ENCODE results near the gene MT1B.

- no peak for TF ChIP-seq EZH2 (IDR thresholded peaks at IDR 0.05; ENCODE audit: borderline replicate concordance, insufficient read depth, low read length, poor library complexity, severe bottlenecking)
- TF ChIP-seq CTCF (IDR thresholded peaks at IDR 0.05; ENCODE audit: poor library complexity, severe bottlenecking): no peak
- TF ChIP-seq EP300 (conservative IDR thresholded peaks at IDR 0.05; ENCODE audit: poor library complexity, severe bottlenecking): no peak
- no peak for TF ChIP-seq SMC3 (conservative IDR thresholded peaks at IDR 0.05; ENCODE audit: poor library complexity)
- TF ChIP-seq POLR2AphosphoS5 (IDR thresholded peaks at IDR 0.05): no peak
- TF ChIP-seq, protein P1, sequence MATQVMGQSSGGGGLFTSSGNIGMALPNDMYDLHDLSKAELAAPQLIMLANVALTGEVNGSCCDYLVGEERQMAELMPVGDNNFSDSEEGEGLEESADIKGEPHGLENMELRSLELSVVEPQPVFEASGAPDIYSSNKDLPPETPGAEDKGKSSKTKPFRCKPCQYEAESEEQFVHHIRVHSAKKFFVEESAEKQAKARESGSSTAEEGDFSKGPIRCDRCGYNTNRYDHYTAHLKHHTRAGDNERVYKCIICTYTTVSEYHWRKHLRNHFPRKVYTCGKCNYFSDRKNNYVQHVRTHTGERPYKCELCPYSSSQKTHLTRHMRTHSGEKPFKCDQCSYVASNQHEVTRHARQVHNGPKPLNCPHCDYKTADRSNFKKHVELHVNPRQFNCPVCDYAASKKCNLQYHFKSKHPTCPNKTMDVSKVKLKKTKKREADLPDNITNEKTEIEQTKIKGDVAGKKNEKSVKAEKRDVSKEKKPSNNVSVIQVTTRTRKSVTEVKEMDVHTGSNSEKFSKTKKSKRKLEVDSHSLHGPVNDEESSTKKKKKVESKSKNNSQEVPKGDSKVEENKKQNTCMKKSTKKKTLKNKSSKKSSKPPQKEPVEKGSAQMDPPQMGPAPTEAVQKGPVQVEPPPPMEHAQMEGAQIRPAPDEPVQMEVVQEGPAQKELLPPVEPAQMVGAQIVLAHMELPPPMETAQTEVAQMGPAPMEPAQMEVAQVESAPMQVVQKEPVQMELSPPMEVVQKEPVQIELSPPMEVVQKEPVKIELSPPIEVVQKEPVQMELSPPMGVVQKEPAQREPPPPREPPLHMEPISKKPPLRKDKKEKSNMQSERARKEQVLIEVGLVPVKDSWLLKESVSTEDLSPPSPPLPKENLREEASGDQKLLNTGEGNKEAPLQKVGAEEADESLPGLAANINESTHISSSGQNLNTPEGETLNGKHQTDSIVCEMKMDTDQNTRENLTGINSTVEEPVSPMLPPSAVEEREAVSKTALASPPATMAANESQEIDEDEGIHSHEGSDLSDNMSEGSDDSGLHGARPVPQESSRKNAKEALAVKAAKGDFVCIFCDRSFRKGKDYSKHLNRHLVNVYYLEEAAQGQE (IDR thresholded peaks at IDR 0.05; ENCODE audit: borderline replicate concordance): no peak
- no peak for TF ChIP-seq MXI1 (conservative IDR thresholded peaks at IDR 0.05; ENCODE audit: poor library complexity, severe bottlenecking)
- TF ChIP-seq RAD21 (conservative IDR thresholded peaks at IDR 0.05): no peak
These were observed 1.9 kb upstream of the MT1B start for GRCh38 chr16:56649820-56650219.
